ENCODE measurements around the gene TMEM115.
A peak's percentile ranks its signal among the peaks of the same experiment; 100 is the strongest.
"Not testable (repeated sequence)": the region's sequence is repeated elsewhere in the genome, so short reads cannot be mapped to it uniquely, and the experiment has no call there.

The TMEM115 gene

DNA sequence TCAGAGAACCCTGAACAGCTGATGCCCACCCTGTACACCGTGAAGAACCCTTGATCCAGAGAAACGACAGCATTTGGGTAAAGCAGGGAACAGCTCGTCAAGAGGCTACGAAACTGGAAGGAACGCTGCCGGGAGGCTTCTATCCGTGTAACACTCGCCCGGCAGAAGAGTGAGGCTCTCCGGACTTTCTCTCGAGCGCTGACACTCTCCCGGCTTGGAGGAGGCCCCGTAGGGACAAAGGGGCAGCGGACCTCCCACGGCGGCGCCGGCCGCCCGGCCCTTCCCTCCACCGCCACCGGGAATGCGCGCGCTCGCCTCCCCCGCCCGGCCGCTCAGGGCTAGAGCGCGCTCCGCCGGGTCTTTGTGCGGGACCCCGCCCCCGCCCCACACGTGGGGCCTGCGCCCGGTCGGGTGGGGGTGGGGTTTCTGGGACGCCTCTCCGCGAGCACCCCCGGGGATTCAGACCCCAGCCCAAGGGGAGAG is 38.4 kb downstream of the TMEM115 start:
- peaks cover 46% of the 10 kb centered on the region for H3K36me3 ChIP-seq (ENCODE audit: control insufficient read depth, insufficient read depth, low read length)
- H3K4me1 ChIP-seq (ENCODE audit: control insufficient read depth, insufficient read depth, low read length) = peaks cover 17% of the 10 kb centered on the region
- H3K27ac ChIP-seq (ENCODE audit: low read depth, low read length) = peak overlapping the region; percentile 99
- H3K9ac ChIP-seq (ENCODE audit: low read depth, low read length) = peak overlapping the region; percentile 100
- no peaks in the 10 kb centered on the region for H3K9me3 ChIP-seq (ENCODE audit: control insufficient read depth, insufficient read depth, low read length)
- H3K27me3 ChIP-seq (ENCODE audit: control insufficient read depth, insufficient read depth, low read length) = no peaks in the 10 kb centered on the region
- peak overlapping the region; percentile 97 for H3K4me3 ChIP-seq (ENCODE audit: low read depth, low read length)

DNA sequence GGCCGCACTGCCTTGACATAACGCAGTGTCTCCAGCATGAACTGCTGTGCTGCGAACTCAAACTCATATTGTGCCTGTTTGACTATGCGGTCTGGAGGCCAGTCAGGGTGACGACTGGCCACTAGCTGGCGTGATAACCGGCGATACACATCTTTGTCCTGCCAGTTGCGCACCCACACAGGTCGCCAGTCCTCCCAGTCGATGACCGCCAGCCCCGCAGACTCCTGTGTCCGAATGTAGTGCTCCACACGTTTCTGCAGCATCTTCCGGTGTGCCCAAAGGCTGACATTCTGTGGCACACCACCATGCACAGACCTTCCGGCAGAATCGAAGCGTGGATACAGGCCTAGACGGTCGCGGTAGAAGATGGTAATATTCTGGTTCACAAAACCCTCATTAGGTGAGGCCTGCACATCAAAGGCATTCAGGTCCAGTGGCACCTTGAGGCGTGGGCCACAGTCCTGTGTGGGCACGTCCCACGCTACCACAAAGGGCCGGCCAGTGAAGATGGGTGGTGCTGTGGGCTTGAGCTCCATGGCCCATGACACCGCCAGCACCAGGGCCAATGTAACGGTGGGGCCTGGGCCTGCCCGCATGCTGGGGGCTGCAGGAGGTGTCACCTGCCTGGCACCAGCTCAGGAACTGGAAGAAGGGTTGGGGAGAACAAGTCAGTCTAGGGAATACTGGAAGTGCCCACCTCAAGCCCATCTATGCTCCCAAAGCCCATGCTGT is 39.3 kb downstream of the TMEM115 start:
- peak overlapping the region; percentile 99 for H3K27ac ChIP-seq (ENCODE audit: low read depth, low read length)
- peaks cover 17% of the 10 kb centered on the region for H3K4me1 ChIP-seq (ENCODE audit: control insufficient read depth, insufficient read depth, low read length)
- peaks cover 40% of the 10 kb centered on the region for H3K36me3 ChIP-seq (ENCODE audit: control insufficient read depth, insufficient read depth, low read length)
- H3K9ac ChIP-seq (ENCODE audit: low read depth, low read length) = no peak overlapping the region
- H3K4me3 ChIP-seq (ENCODE audit: low read depth, low read length) = peak overlapping the region; percentile 97
- H3K9me3 ChIP-seq (ENCODE audit: control insufficient read depth, insufficient read depth, low read length) = no peaks in the 10 kb centered on the region
- H3K27me3 ChIP-seq (ENCODE audit: control insufficient read depth, insufficient read depth, low read length) = no peaks in the 10 kb centered on the region

DNA sequence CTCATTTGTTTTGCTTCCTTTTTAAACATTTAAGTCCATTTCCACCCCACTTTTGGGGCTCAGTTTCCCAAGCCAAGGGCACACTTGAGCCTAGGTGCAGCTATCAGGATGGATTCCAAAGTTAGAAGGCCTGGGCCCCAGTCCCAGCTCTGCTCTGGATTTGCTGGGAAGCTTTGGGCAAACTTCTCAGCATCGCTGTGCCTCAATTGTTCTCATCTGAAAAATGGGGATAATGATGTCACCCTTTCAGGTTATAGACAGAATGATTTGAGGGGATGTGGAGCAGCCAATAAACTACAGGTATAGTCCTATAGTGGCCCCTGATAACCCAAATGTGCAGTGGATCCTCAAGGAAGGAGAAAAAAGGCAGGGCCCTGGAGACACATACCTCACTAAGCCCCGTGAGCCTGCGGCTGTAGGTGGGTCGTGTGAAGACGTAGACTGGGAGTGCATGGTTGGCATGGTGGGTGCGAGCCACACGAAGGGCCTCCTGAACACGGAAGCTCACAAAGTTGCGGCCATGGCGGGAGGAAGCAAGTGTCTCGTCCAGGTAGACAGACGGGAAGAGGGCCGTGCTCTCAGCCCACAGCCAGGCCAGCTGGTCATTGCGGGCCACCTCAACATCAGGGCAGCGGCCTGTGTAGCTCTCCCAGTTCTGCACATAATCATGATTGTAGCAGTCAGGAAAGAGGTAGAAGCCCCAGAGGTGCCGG is 40.0 kb downstream of the TMEM115 start:
- no peaks in the 10 kb centered on the region for H3K27me3 ChIP-seq (ENCODE audit: control insufficient read depth, insufficient read depth, low read length)
- H3K36me3 ChIP-seq (ENCODE audit: control insufficient read depth, insufficient read depth, low read length) = peaks cover 40% of the 10 kb centered on the region
- peaks cover 17% of the 10 kb centered on the region for H3K4me1 ChIP-seq (ENCODE audit: control insufficient read depth, insufficient read depth, low read length)
- H3K4me3 ChIP-seq (ENCODE audit: low read depth, low read length) = no peak overlapping the region
- H3K27ac ChIP-seq (ENCODE audit: low read depth, low read length) = no peak overlapping the region
- no peaks in the 10 kb centered on the region for H3K9me3 ChIP-seq (ENCODE audit: control insufficient read depth, insufficient read depth, low read length)
- no peak overlapping the region for H3K9ac ChIP-seq (ENCODE audit: low read depth, low read length)

DNA sequence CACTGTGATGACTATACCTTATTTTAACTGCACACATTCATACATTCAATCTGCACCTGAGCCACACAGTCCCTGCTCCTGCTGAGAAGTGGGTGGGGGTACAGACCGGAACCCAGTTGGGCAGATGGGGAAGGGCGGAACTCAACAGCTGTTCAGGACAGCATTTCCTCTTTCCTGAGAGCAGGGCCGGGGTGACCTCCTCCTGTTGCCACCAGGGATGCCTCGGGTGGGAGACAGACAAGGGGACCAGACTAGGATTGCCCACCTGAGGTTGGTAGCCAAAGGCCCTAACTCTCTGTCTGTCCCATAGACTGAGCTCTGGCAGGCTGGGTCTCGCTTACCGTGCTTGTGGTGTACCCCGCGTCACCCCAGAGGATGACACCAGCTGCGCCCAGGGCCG is 40.7 kb downstream of the TMEM115 start:
- Histone ChIP-seq H3K36me3 (ENCODE audit: control insufficient read depth, insufficient read depth, low read length) (peaks cover 40% of the 10 kb centered on the region), H3K9ac (ENCODE audit: low read depth, low read length) (no peak overlapping the region), H3K9me3 (ENCODE audit: control insufficient read depth, insufficient read depth, low read length) (no peaks in the 10 kb centered on the region), H3K4me1 (ENCODE audit: control insufficient read depth, insufficient read depth, low read length) (peaks cover 17% of the 10 kb centered on the region), H3K27ac (ENCODE audit: low read depth, low read length) (no peak overlapping the region), H3K4me3 (ENCODE audit: low read depth, low read length) (no peak overlapping the region), H3K27me3 (ENCODE audit: control insufficient read depth, insufficient read depth, low read length) (no peaks in the 10 kb centered on the region)

DNA sequence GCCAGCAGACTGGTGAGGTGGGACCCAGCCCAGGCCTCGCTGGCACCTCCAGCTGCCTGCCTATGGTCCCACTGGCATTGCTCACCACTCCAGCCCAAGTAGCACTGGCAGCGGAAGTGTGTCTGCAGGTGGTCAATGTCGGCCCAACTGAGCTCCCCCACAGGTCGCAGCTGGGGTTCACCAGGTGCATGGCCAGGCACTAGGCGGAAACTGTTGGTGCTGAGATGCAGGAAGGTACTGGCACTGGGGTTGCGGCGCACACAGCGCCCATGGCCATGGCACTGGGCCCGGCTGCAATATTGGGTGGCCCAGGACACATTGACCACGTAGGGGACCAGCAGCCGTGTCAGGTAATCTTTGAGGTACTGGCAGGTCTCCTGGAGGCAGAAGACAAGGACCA is 41.2 kb downstream of the TMEM115 start:
- no peak overlapping the region for H3K27ac ChIP-seq (ENCODE audit: low read depth, low read length)
- H3K4me3 ChIP-seq (ENCODE audit: low read depth, low read length) = no peak overlapping the region
- no peaks in the 10 kb centered on the region for H3K27me3 ChIP-seq (ENCODE audit: control insufficient read depth, insufficient read depth, low read length)
- peaks cover 40% of the 10 kb centered on the region for H3K36me3 ChIP-seq (ENCODE audit: control insufficient read depth, insufficient read depth, low read length)
- H3K9ac ChIP-seq (ENCODE audit: low read depth, low read length) = no peak overlapping the region
- H3K9me3 ChIP-seq (ENCODE audit: control insufficient read depth, insufficient read depth, low read length) = no peaks in the 10 kb centered on the region
- H3K4me1 ChIP-seq (ENCODE audit: control insufficient read depth, insufficient read depth, low read length) = peaks cover 15% of the 10 kb centered on the region

DNA sequence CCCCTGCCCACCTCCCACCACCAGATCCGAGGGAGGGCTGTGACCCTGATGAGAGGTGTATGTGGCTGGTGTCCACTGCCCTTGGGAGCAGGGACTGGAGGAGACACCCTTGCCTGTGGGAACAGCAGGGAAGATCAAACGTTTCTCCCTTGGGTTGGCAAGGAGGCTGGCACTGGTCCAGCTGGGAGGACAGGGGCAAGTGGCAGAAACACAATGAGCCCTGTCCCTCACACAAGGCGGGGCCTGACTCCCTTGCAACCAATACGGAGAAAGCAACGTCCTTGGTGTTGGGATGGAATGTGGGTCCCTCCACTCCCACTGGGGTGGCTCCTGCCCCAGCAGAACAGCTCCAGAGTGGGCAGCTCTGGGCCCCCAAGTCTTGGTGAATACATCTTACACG is 42.0 kb downstream of the TMEM115 start:
- peak overlapping the region; percentile 5 for H3K27ac ChIP-seq (ENCODE audit: low read depth, low read length)
- H3K4me3 ChIP-seq (ENCODE audit: low read depth, low read length) = no peak overlapping the region
- peaks cover 40% of the 10 kb centered on the region for H3K36me3 ChIP-seq (ENCODE audit: control insufficient read depth, insufficient read depth, low read length)
- no peaks in the 10 kb centered on the region for H3K27me3 ChIP-seq (ENCODE audit: control insufficient read depth, insufficient read depth, low read length)
- peaks cover 9% of the 10 kb centered on the region; the same call in 1 of the 2 replicates for H3K4me1 ChIP-seq (ENCODE audit: control insufficient read depth, insufficient read depth, low read length)
- H3K9ac ChIP-seq (ENCODE audit: low read depth, low read length) = no peak overlapping the region
- H3K9me3 ChIP-seq (ENCODE audit: control insufficient read depth, insufficient read depth, low read length) = no peaks in the 10 kb centered on the region

DNA sequence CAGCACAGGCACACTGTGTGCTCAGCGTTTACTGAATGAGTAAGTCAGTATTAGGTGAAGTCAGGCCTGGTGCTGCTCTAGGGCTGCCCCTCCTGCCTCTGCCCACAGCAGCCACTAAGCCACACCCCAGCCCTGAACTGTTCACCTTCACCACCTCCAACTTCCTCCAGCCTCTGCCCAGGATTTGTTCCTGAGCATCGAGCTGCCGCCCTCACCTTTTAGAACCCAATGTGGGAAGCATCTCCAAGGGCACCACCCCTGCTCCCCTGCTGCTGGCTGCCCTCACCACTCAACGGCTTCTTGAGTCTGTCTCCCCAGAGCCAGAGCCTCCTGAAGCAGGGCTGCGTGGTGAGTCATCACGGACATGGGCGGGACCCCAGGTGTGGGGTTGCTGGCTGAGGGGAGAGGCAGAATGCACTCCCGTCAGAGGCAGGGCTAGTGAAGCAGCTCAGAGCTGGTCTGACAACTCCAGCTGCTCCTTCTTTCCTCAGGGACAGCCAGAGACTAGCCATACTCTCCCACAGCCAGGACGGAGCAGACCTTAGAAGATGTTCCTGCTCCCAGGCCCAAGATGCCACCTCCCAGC is 42.6 kb downstream of the TMEM115 start:
- no peaks in the 10 kb centered on the region for H3K9me3 ChIP-seq (ENCODE audit: control insufficient read depth, insufficient read depth, low read length)
- H3K4me3 ChIP-seq (ENCODE audit: low read depth, low read length) = no peak overlapping the region
- H3K27ac ChIP-seq (ENCODE audit: low read depth, low read length) = peak overlapping the region; percentile 5
- H3K4me1 ChIP-seq (ENCODE audit: control insufficient read depth, insufficient read depth, low read length) = peaks cover 9% of the 10 kb centered on the region; the same call in 1 of the 2 replicates
- no peak overlapping the region for H3K9ac ChIP-seq (ENCODE audit: low read depth, low read length)
- no peaks in the 10 kb centered on the region for H3K27me3 ChIP-seq (ENCODE audit: control insufficient read depth, insufficient read depth, low read length)
- H3K36me3 ChIP-seq (ENCODE audit: control insufficient read depth, insufficient read depth, low read length) = peaks cover 40% of the 10 kb centered on the region

DNA sequence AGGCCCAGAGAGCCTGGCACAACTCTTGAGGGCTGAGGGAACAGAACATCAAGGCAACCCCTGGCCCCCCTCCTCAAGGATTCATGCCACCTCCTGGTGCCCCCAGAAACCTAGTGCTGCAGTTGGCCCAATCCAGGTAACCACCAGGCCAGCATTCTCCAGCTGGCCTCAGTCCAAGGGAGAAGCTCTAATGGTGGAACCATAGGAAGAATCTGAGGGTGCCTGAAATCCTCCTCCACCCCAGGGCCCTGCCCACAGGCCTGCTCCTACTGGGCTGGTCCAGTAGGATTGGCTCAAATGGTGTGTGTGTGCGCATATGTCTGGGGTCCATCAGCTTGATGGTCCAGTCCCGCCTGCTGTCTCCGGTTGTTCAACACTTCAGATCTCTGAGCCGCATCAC is 44.5 kb downstream of the TMEM115 start:
- no peaks in the 10 kb centered on the region for H3K9me3 ChIP-seq (ENCODE audit: control insufficient read depth, insufficient read depth, low read length)
- no peak overlapping the region for H3K27ac ChIP-seq (ENCODE audit: low read depth, low read length)
- peaks cover 36% of the 10 kb centered on the region for H3K36me3 ChIP-seq (ENCODE audit: control insufficient read depth, insufficient read depth, low read length)
- H3K4me3 ChIP-seq (ENCODE audit: low read depth, low read length) = no peak overlapping the region
- no peak overlapping the region for H3K9ac ChIP-seq (ENCODE audit: low read depth, low read length)
- H3K4me1 ChIP-seq (ENCODE audit: control insufficient read depth, insufficient read depth, low read length) = no peaks in the 10 kb centered on the region
- no peaks in the 10 kb centered on the region for H3K27me3 ChIP-seq (ENCODE audit: control insufficient read depth, insufficient read depth, low read length)

DNA sequence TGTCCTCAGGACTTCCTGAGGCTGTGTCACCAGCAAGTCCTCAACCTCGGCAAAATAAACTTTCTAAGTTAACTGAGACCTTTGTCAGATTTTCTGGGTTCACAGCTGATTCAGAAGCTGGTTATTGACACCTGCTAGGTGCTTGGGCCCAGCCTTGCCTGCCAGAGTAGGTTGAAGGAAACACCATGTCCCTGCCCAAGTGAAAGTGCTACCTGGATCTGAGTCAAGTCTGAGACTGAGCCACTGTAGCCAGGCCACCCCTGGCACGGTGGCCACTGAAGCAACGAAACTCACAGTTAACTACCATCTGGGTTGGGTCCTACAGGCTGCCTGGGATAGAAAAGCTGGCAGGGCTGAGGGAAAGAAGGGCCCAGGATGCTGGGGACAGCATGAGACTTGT is 45.0 kb downstream of the TMEM115 start:
- H3K9me3 ChIP-seq (ENCODE audit: control insufficient read depth, insufficient read depth, low read length) = no peaks in the 10 kb centered on the region
- H3K4me3 ChIP-seq (ENCODE audit: low read depth, low read length) = no peak overlapping the region
- no peak overlapping the region for H3K9ac ChIP-seq (ENCODE audit: low read depth, low read length)
- no peak overlapping the region for H3K27ac ChIP-seq (ENCODE audit: low read depth, low read length)
- H3K27me3 ChIP-seq (ENCODE audit: control insufficient read depth, insufficient read depth, low read length) = no peaks in the 10 kb centered on the region
- peaks cover 31% of the 10 kb centered on the region for H3K36me3 ChIP-seq (ENCODE audit: control insufficient read depth, insufficient read depth, low read length)
- no peaks in the 10 kb centered on the region for H3K4me1 ChIP-seq (ENCODE audit: control insufficient read depth, insufficient read depth, low read length)

DNA sequence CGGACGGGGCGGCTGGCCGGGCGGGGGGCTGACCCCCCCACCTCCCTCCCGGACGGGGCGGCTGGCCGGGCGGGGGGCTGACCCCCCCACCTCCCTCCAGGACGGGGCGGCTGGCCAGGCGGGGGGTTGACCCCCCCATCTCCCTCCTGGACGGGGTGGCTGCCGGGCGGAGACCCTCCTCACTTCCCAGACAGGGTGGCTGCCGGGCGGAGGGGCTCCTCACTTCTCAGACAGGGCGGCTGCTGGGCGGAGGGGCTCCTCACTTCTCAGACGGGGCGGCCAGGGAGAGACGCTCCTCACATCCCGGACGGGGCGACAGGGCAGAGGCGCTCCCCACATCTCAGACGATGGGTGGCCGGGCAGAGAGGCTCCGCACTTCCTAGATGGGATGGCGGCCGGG is 47.3 kb downstream of the TMEM115 start:
- H3K36me3 ChIP-seq (ENCODE audit: control insufficient read depth, insufficient read depth, low read length); H3K9me3 ChIP-seq (ENCODE audit: control insufficient read depth, insufficient read depth, low read length); H3K27ac ChIP-seq (ENCODE audit: low read depth, low read length): not testable (repeated sequence)

More for the DNA sequence above, 47.3 kb downstream of the TMEM115 start:
- H3K4me3 ChIP-seq (ENCODE audit: low read depth, low read length); H3K9ac ChIP-seq (ENCODE audit: low read depth, low read length); H3K27me3 ChIP-seq (ENCODE audit: control insufficient read depth, insufficient read depth, low read length); H3K4me1 ChIP-seq (ENCODE audit: control insufficient read depth, insufficient read depth, low read length): not testable (repeated sequence)

Measured in HUES48 (cell line).